Testis (tissue), 3 donors: ENCODE data around the gene TFPT. TPM values are rescaled to one million over a fixed set of nuclear protein-coding genes. Genes with fewer than 3 reads are reported as not detected.

Source experiments
- DNase-seq: peaks from one replicate; pipeline ENCODE4 v3.0.0-alpha.2; 2019
- H3K27ac ChIP-seq, 2 donors: fragments of 200-600 bp; sonication (generic); one replicate each; pipeline ENCODE4 v1.5.1; 2019
- H3K27me3 ChIP-seq: fragments of 200-600 bp; sonication (generic); one replicate; pipeline ENCODE4 v1.5.1; 2019
- H3K36me3 ChIP-seq: fragments of 200-600 bp; sonication (generic); one replicate; pipeline ENCODE4 v1.5.1; 2017; ENCODE audit warnings: low read depth; ENCODE audit errors: missing control alignments
- H3K4me1 ChIP-seq: fragments of 200-600 bp; sonication (generic); one replicate; pipeline ENCODE4 v1.5.1; 2019
- H3K4me3 ChIP-seq, 2 donors: fragments of 200-600 bp; sonication (generic); one replicate each; pipeline ENCODE4 v1.5.1; 2017 to 2019
- H3K9me3 ChIP-seq: fragments of 200-600 bp; sonication (generic); one replicate; pipeline ENCODE4 v1.5.1; 2017
- CTCF ChIP-seq, 3 experiments: fragments of 450-650 bp in 2 of 3; fragments of 200-600 bp in 1 of 3; sonication (generic) in 1 of 3; IDR thresholded peaks; one replicate each; pipeline ENCODE4 v1.5.1; 2016 to 2019; ENCODE audit warnings: antibody characterized with exemption in 3 of 3, mild to moderate bottlenecking in 2 of 3, moderate library complexity in 1 of 3
- POLR2A ChIP-seq: fragments of 450-650 bp; IDR thresholded peaks from one replicate; pipeline ENCODE4 v1.6.1; 2017; ENCODE audit warnings: antibody characterized with exemption, mild to moderate bottlenecking, moderate library complexity
- WGBS, 2 donors: methylation state at CpG; one replicate each; pipeline ENCODE4 v1.1.5; 2018; 5-methylcytosine and 5-hydroxymethylcytosine counted together
- intact Hi-C: fragments of 100-400 bp; cut with DNase I; formaldehyde crosslinking; loops from one replicate; pipeline ENCODE4 v1.15.1; 2023; ENCODE audit warnings: low total_unique reads
- polyA plus RNA-seq: library from polyadenylated mRNA; stranded (reverse); fragments of 350-450 nt; fragmentation: Illumina TruSeq; extraction: RNeasy Lipid Tissue Mini Kit (QIAGEN cat#74804); gene quantifications from one replicate; pipeline ENCODE4 v1.2.3, GENCODE V29; 2014; ENCODE audit warnings: low read depth, low replicate concordance; ENCODE audit not compliant: insufficient read depth
- total RNA-seq, 2 donors: library from RNA; depleted of rRNA; stranded (reverse); fragments of >200 nt; gene quantifications; one replicate each; pipeline ENCODE4 v1.2.3, GENCODE V29; 2016

The TFPT gene
- total and polyA plus RNA-seq, 3 donors from 2014 or later = 11.2 to 16.0 (median 12.9) TPM

GRCh38 chr19:54154603-54155345 lies 39.3 kb upstream of the TFPT start:
- 70 to 77% methylated on average over 12 to 18 of the region's 18 CpGs for WGBS, 2 donors
- intact Hi-C loops = no loop called here
- H3K36me3 ChIP-seq = no peaks in the 10 kb centered on the region
- H3K4me1 ChIP-seq = peaks cover 9% of the 10 kb centered on the region
- H3K27ac ChIP-seq = no peak overlapping the region
- H3K9me3 ChIP-seq = no peaks in the 10 kb centered on the region
- no peaks in the 10 kb centered on the region for H3K27me3 ChIP-seq
- TF ChIP-seq POLR2A (no peak), CTCF (IDR thresholded peaks at IDR 0.05) (no peak)
- H3K4me3 ChIP-seq = no peak overlapping the region
- DNase-seq = no peak

GRCh38 chr19:54153731-54154326 lies 38.4 kb upstream of the TFPT start:
- no peaks in the 10 kb centered on the region for H3K27me3 ChIP-seq
- H3K9me3 ChIP-seq = no peaks in the 10 kb centered on the region
- TF ChIP-seq POLR2A (no peak), CTCF (IDR thresholded peaks at IDR 0.05) (no peak)
- DNase-seq = no peak
- H3K4me1 ChIP-seq = peaks cover 8% of the 10 kb centered on the region
- intact Hi-C loops = no loop called here
- H3K4me3 ChIP-seq = no peak overlapping the region
- peak overlapping the region in 1 of 2 donors; percentile 25 for H3K27ac ChIP-seq
- WGBS, 2 donors = 82 to 83% methylated on average over 8 to 10 of the region's 10 CpGs
- no peaks in the 10 kb centered on the region for H3K36me3 ChIP-seq

DNA sequence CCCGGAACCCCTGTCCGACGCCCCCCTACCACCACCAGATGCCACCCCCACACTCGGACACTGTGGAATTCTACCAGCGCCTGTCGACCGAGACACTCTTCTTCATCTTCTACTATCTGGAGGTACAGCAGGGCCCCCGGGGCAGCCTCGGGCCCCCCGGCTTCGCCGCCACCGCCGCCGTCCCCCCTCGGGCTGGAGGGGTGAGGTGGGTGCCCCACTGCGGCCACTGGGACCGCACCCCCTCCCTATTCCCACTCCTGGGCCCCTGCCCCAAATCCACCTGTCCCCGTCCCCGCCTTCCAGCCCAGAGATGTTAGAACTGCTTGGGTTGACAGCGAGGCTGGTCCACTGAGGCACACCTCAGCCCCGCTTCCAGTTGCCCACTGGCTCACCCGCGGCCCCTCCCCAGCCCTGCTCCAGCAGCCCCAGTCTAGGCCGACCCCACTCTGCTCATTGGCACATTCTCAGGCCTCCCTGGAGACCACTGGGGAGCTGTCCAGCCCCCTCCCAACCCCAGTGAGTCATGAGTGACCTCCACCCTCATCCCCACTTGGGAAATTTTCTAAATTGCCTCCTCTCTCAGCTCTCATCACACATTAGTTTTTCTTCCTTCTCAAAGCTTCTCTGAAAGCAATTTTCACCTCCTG lies 37.5 kb upstream of the TFPT start:
- no peaks in the 10 kb centered on the region for H3K4me1 ChIP-seq
- intact Hi-C loops = no loop called here
- TF ChIP-seq CTCF (IDR thresholded peaks at IDR 0.05) = no peak
- TF ChIP-seq POLR2A = no peak
- no peak for DNase-seq
- no peaks in the 10 kb centered on the region for H3K9me3 ChIP-seq
- H3K4me3 ChIP-seq = no peak overlapping the region
- H3K27ac ChIP-seq = peak overlapping the region in 1 of 2 donors; percentile 25
- 74 to 85% methylated on average over 10 to 23 of the region's 25 CpGs for WGBS, 2 donors
- no peaks in the 10 kb centered on the region for H3K27me3 ChIP-seq
- no peaks in the 10 kb centered on the region for H3K36me3 ChIP-seq

- Histone ChIP-seq H3K36me3 (no peaks in the 10 kb centered on the region), H3K9me3 (no peaks in the 10 kb centered on the region), H3K4me3 (no peak overlapping the region), H3K27ac (no peak overlapping the region), H3K27me3 (no peaks in the 10 kb centered on the region), H3K4me1 (no peaks in the 10 kb centered on the region)
- DNase-seq = no peak
- no peak for TF ChIP-seq CTCF (IDR thresholded peaks at IDR 0.05)
- no peak for TF ChIP-seq POLR2A
- 85 to 88% methylated on average over 12 of the region's 12 CpGs for WGBS, 2 donors
- intact Hi-C loops = no loop called here
These were observed 36.8 kb upstream of the TFPT start for GRCh38 chr19:54152267-54152666.
